NCI-H2196 treated with DMSO at 0.1 percent for 48 hours (cell line): ENCODE results near the gene GLE1.
"Not testable (repeated sequence)": the region's sequence is repeated elsewhere in the genome, so short reads cannot be mapped to it uniquely, and the experiment has no call there.

ENCODE experiments used
- DNase-seq: peaks from one replicate; lab custom pipeline; 2025; ENCODE audit not compliant: unreplicated experiment; lab: John Stamatoyannopoulos, UW

GLE1 gene

DNA sequence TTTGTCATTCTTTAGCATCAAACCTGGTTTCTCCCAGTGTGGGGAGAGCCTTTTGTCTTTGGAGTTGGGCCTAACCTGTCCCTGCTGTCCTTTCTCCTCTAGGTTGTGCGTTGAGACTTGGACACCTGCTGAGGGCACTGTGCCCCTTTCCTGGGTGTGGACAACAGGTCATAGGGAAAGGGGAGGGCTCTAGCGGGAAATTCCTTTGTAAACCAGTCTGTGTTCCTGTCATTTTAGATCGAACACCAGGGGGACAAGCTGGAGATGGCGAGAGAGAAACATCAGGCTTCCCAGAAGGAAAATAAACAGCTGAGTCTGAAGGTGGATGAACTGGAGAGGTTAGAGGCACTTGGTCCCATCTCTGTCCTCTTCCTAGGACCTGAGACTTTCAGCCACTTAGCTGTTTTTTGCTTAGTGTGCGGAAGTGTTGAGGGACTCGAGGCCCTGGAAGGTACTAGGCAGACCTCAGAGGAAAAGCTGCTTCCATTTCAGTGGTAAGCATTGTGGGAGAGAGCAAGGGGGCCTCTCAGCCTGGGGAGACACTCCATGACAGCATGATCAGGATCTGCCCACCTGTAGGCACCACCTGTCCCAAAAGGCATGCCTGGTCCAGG, 8.6 kb upstream of the GLE1 start:
- no peak for DNase-seq

DNA sequence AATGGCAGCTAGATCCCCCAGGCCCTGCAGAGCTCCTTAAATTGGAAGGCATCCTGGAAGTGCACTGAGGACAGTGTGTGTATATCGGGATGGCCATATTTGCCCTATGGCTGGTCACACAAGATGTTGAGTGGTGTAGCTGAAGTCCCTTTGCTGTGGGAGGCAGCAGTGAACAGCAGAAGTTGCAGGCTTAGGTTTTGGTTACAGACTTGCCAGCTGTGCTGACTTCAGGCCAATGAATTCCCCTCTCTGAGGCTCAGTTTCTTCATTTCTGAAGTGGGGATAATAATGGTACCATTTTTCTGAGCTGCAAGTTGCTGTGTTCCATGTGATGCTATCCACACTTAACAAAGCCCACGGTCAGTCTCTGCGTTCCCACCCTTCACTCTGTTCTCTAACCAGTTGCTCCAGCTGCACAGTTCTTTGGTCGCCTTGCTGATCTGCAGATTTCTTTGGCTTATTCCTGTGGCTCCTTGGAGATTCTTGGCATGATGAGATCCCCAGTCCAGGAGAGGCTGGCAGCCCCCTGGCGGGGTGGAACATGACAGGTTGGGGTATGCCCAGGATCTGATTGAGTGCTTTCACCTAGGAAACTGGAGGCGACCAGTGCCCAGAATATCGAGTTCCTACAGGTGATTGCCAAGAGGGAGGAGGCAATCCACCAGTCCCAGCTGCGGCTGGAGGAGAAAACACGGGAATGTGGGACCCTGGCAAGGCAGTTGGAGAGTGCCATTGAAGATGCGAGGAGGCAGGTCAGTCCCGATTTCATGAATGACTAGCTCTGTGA, 6.5 kb upstream of the GLE1 start:
- DNase-seq = no peak

DNA sequence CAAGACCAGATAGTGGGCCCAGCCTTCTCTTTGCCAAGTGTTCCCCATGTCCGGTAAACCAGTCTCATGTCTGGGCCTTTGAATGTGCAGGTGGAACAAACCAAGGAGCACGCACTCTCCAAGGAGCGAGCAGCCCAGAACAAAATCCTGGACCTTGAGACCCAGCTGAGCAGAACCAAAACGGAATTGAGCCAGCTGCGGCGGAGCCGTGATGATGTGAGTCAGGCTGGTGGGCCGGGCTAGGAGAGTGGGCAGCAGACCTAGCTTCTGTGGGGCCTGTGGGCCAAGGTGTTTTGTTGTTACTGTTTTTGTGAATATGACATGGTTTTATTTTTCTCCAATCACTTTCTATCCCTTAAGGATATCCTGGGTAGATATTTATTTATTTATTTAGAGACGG, 5.6 kb upstream of the GLE1 start:
- DNase-seq = no peak

DNA sequence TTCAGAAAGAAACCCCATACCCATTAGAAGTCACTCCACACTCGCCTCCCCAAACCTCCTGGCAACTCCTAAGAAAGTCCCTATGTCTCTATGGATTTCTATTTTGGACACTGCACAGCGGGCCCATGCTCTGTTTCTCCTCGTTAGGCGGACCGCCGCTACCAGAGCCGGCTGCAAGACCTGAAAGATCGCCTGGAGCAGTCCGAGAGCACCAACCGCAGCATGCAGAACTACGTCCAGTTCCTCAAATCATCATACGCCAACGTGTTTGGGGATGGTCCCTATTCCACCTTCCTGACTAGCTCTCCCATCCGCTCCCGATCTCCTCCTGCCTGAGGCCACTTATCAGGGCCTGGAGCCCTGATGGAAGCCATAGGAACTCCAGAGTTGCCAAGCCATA, 4.6 kb upstream of the GLE1 start:
- no peak for DNase-seq

DNA sequence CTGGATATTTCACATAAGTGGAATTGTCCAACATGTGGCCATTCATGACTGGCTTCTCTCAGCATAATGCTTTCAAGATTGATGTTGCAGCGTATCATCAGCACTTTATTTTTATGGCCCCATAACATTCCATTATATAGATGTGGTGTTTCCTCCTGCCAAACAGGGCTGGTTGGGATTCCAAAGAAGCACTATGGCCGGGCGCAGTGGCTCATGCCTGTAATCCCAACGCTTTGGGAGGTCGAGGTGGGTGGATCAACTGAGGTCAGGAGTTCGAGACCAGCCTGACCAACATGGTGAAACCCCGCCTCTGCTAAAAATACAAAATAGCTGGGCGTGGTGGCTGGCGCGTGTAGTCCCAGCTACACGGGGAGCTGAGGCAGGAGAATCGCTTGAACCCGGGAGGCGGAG, 1.1 kb upstream of the GLE1 start:
- not testable (repeated sequence) for DNase-seq

DNA sequence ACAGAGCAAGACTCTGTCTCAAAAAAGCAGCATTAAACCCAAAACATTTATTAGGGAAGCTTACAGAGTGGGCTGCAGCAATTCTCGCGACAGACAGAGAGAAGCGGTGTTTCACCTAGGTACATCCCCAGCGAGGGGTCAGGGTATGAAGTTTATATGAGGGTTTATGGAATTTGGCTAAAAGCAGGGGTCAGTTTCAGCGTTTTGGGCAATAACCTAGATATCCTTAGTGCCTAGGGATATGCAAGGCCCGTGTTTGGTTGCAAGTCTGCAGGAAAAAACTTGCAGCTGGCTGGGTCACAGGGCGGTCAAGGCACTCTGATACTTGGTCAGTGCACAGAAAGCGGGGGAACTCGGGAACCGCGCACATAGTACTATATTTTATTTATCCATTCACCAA, 649 bp upstream of the GLE1 start:
- no peak for DNase-seq

DNA sequence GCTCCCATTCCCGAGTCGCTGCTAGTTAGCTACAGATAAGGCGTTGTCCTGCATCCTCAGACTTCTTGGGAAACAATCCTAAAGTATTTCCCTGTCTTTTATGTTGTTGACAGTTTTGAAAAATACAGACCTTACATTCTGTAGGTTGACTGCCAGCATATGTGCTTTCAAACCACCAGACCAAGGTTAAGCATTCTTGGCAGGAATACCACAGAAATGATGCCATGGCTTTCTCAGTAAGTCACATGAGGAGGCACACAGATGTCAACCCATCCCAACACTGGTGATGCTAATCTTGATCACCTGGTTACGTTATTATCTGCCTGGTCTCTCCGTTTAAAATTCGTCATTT, 871 bp downstream of the GLE1 start:
- no peak for DNase-seq

DNA sequence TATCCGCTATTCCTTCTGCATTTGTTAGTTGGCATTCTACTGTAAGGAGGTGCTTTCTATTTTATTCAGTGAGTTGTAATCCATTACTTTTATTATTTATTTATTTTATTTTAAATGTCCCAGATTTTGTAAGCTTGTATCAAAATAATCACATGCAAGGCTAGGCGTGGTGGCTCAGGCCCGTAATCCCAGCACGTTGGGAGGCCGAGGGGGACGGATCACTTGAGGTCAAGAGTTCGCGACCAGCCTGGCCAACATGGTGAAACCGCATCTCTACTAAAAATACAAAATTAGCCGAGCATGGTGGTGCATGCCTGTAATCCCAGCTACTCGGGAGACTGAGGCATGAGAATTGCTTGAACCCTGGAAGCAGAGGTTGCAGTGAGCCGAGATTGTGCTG, 1.4 kb downstream of the GLE1 start:
- DNase-seq = not testable (repeated sequence)

DNA sequence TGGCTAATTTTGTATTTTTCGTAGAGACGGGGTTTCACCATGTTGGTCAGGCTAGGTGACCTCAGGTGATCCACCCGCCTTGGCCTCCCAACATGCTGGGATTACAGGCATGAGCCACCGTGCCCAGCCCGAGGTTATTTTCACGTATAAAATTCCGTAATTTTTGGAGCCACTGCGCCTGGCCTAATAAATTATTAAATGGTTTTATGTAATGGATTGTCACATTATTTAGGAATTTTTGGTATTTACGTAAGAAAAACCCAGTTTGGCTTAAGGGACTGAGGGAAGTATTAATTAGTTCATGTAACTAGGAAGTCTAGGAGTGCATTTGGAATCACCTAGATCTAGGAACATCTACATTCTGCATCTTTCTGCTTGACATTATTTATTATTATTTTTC, 8.3 kb downstream of the GLE1 start:
- DNase-seq = no peak

DNA sequence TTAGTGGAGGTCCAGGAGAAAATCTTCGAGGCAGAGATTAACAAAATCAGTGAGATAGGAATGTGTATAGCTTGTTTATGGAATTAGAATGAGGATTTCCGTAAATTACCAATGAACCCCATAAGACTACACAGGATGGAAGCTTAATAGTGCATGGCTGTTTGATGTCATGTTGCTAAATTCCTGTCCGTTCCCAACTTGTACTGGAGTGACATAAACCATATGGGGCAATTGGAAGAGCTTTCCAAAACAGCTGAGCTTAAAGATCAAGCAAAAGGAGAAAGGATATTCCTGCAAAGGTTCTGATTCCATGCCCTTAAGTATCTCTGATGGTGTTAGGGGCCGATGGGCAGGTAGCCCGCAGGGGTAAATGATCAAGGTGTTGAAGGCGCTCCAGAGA, 17.4 kb downstream of the GLE1 start:
- no peak for DNase-seq

DNA sequence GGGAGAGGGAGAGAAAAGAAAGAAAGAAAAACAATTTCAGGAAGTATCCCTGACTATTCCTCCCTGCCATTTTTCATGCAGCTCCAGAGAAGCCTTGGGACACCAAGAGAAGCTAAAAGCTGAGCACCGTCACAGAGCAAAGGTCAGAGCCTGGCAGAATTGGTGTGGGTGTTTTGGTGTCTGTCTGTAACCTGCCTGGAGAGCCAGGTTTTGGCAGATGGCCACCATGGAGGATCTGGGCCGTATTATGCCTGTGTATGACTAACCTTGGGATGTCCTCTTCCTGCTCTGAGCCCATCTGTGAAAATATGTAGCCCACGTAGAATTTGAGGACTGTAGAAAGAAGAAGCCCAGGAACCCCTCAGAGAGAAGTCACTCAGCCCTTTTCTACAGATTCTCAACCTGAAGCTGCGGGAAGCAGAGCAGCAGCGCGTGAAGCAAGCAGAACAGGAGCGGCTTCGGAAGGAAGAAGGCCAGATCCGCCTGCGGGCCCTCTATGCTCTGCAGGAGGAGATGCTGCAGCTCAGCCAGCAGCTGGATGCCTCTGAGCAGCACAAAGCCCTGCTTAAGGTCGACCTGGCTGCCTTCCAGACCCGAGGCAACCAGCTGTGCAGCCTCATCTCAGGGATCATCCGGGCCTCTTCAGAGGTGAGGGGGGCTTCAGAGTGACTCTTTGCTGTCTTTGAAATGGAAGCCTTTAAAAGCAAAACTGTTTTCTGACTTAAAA, 18.8 kb downstream of the GLE1 start:
- DNase-seq = peak; percentile 22

DNA sequence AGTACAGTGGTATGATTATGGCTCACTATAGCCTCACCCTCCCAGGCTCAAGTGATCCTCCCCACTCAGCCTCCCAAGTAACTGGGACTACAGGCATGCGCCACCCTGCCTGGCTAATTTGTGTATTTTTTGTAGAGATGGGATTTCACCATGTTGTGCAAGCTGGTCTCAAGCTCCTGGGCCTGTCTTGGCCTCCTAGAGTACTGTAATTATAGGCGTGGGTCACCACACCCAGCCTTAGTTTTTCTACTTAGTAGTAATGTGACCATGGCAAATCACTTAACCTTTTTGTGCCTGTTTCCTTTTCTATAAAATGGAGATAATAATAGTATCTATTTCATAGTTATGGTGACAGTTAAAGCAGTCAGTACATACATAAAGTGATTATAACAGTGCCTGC, 22.2 kb downstream of the GLE1 start:
- no peak for DNase-seq

DNA sequence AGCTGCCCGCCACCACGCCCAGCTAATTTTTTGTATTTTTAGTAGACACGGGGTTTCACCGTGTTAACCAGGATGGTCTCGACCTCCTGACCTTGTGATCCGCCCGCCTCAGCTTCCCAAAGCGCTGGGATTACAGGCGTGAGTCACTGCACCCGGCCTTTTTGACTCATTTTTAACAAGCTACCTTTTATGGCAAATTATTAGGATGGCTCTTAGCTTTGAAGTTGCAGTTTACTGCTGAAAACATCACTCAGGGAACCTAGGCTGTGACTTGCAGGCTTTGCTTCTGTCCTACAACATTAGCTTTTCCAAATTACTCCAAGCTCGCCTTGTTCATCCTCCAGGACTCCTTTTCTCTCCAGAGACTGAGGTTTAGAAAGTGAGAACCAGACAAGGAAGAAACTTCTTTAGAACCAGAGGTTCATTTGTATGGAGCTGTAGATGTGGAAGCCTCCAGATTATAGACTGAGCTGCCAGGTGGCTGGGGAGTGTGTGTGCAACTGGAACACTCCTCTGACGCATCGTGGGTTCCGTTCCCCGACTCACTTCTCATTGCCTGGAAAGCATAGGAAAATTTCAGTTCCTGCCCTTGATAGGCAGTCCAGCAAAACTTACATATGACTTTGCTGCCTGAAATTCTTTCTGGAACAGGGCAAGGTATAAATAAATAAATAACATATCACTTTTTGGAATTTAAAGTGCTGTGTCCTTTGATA, 24.1 kb downstream of the GLE1 start:
- no peak for DNase-seq

DNA sequence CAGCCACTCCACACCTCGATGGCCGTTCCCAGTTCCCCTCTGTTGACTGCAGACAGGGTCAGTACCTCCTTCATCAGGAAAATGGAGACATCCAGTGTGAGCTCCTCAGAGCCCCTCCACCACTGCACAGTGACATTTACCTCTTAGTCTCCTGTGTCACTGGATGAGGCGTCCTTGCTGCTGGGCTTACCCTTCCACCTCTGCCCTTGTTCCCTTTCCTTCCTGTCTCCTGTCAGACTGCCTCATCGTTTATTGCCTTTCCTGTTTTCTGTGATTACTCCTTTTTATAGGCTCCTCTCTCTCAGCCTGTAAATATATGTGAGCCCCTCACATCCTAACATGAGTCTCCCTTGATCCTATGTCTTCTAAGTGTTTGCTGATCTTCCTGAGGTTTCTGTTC, 24.7 kb downstream of the GLE1 start:
- no peak for DNase-seq

DNA sequence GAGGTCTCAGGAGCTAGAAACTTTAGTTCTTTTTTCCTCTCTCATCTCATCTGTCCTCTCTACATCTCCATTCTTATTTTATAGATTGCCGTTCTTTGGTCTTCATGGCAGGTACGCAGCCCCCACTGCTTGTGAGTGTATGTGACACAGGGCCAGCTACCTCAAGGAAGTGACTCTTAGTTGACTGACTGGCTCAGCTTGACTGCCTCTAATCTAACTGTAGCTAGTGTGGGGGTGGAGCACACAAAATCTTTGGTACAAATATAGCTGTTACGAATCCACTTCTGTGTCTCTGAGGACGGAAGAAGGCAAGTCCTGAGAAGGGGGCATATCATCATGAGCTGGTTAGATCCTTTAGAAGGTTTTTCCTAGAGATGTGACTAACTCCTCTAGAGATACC, 28.1 kb downstream of the GLE1 start:
- DNase-seq = no peak

DNA sequence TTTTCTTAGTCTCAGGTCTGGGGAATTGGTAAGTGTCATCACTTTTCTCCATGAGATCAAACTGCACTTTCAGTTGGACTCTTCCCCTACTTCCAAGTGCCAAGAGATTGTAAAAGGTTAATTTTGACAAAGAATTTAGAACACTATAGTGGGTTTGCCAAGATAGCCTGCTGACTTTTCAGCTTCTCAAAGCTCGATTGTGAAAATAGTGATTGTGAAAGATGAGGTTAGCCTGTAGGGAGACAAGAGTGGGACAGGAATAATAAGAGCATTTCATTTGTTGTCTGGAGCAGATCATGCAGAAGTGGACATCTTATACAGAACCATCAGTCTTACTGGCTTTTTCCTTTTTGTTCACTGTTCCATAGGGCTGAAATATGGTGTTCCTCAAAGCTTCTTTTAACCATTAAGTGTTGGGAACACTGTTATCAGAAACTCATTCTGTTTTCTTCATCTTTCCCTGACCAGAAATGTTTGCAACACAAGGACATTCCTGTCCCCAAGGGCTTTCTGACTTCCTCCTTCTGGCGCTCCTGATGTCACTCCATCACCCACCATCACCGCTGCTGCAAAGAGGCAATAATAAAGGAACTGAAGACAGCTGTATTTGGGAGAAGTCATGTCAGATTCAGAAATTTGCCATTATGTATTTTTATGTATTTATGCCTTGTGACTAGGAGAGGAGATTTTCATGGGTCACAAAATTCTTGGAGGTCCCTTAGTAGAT, 36.3 kb downstream of the GLE1 start:
- DNase-seq = no peak

DNA sequence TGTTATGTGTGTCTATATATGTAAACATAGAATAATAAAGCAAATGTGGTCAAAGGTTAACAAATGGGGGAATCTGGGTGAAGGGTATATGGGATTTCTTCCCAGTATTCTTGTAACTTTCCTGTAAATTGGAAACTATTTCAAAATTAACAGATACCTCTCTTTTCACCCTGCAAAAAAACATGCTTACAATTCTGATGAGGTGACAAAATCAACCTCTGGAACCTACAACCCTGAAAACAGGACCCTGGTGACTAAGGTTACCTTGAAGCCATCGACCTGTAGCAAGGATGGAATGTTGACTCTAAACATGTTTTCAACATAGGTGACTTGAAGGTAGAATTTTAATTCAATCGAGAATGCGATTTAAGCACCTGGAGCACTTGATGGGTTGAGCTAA, 42.0 kb downstream of the GLE1 start:
- no peak for DNase-seq

DNA sequence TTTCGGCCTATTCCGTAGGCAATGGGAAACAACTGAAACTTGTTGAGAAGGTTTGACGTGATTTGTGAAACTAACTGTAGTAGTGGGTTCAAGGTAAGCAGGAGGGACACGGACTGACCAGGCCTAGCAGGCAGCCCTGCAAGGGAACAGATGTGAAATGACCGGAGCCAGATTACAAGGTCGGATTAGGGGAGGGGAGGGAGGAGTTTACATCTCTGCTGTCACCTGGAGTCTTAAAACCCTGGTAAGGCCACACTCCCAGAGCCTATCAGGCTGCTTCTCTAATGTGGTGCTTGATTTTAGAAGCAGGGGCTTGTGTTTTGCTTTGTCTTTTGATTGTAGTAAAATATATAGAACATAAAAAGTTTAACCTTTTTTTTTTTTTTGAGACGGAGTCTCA, 44.4 kb downstream of the GLE1 start:
- no peak for DNase-seq

DNA sequence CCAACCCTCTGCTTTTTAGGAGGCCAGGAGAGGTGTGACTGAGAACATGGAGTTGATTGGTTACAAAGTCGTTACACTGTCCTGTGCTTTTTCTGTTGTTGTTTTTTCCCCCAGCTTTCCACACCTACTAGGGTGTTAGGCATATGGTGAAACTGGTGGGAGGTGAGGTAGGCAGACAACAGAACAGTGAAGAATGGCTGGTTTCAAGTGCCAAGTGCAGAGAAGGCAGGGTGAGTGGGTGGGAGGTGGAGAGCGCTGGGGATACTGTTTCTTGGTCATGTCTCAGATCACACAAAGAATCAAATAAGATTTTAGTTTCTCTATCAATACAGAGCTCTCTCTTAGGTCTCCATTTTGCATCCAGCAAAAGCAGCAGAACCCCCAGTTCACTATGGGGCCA, 45.7 kb downstream of the GLE1 start:
- no peak for DNase-seq

DNA sequence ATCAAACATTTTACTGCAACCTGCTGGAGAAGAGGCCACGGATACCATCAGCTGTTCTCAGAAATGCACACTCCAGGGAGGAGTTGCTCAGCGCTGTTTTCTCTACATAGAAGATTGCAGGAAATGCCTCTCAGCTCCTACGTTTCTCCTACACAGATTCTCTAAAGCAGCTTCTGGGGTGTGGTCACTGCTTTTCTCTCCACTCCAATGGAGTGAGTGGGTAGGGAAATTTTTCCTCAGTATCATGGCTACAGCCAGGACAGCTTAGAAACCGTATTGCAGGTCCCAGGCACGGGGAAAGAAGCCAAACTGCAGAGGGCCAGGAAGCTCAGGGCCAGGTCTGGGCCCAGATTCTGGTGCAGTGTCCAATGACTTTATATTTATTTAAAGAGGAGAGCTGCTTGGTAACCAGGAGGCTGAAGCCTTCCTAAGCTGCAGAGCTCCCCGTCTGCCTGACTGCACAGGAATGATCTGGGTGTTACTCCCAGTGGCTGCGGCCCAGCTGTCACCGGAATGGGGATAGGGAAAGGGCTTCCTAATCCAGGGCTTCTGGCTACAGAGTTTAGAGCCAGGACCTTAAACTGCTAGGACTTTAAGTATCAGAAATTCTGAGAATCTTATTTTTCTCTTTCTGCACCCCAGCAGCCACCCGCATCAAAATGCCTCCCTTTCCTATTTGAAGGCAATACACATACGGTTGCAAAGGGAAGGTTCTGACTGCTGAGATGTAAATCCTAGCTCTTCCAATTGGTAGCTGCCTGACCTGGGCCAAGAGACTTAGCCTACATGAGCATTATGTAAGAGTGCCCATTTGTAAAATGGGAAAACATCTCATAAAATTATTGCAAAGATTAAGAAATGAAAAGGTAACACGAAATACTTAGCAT, 46.5 kb downstream of the GLE1 start:
- no peak for DNase-seq
